ENCODE measurements around the gene ARHGAP24. TPM values are rescaled to one million over a fixed set of nuclear protein-coding genes. Genes with fewer than 3 reads are reported as not detected.

Gene ARHGAP24
- total RNA-seq, 3 donors from 2014 or later, result 5.2 to 11.6 (median 6.7) TPM

GRCh38 chr4:85873566-85873965 is 398.6 kb downstream of the ARHGAP24 start:
- no peak for DNase-seq
- Histone ChIP-seq H3K9me3 (no peaks in the 10 kb centered on the region), H3K36me3 (ENCODE audit: low read depth) (no peaks in the 10 kb centered on the region), H3K4me3 (no peak overlapping the region), H3K4me1 (ENCODE audit: low read depth) (no peaks in the 10 kb centered on the region)
- no peak for ATAC-seq
- intact Hi-C loops (cut with DNase I, micrococcal nuclease), result no loop called here
- TF ChIP-seq CTCF (IDR thresholded peaks at IDR 0.05), result no peak

- no peak for DNase-seq
- Histone ChIP-seq H3K9me3 (no peaks in the 10 kb centered on the region), H3K36me3 (ENCODE audit: low read depth) (no peaks in the 10 kb centered on the region), H3K4me3 (no peak overlapping the region), H3K4me1 (ENCODE audit: low read depth) (no peaks in the 10 kb centered on the region)
- no peak for TF ChIP-seq CTCF (IDR thresholded peaks at IDR 0.05)
- intact Hi-C loops (cut with DNase I, micrococcal nuclease), result no loop called here
- ATAC-seq, result no peak
Measured at GRCh38 chr4:85879518-85879917, 404.6 kb downstream of the ARHGAP24 start.

- Histone ChIP-seq H3K36me3 (ENCODE audit: low read depth) (no peaks in the 10 kb centered on the region), H3K9me3 (no peaks in the 10 kb centered on the region), H3K4me3 (no peak overlapping the region), H3K4me1 (ENCODE audit: low read depth) (no peaks in the 10 kb centered on the region)
- no peak for ATAC-seq
- no peak for DNase-seq
- no peak for TF ChIP-seq CTCF (IDR thresholded peaks at IDR 0.05)
- intact Hi-C loops (cut with DNase I, micrococcal nuclease), result no loop called here
Measured at GRCh38 chr4:85883180-85883579, 408.2 kb downstream of the ARHGAP24 start.

- intact Hi-C loops (cut with DNase I, micrococcal nuclease), result no loop called here
- no peaks in the 10 kb centered on the region for H3K4me1 ChIP-seq (ENCODE audit: low read depth)
- no peak for ATAC-seq
- no peak overlapping the region for H3K4me3 ChIP-seq
- DNase-seq, result no peak
- no peaks in the 10 kb centered on the region for H3K36me3 ChIP-seq (ENCODE audit: low read depth)
- TF ChIP-seq CTCF (IDR thresholded peaks at IDR 0.05), result no peak
- no peaks in the 10 kb centered on the region for H3K9me3 ChIP-seq
Measured at GRCh38 chr4:85884251-85884650, 409.3 kb downstream of the ARHGAP24 start.

GRCh38 chr4:85886665-85887064 is 411.7 kb downstream of the ARHGAP24 start:
- Histone ChIP-seq H3K9me3 (no peaks in the 10 kb centered on the region), H3K4me1 (ENCODE audit: low read depth) (no peaks in the 10 kb centered on the region), H3K4me3 (no peak overlapping the region), H3K36me3 (ENCODE audit: low read depth) (no peaks in the 10 kb centered on the region)
- ATAC-seq (no peak), DNase-seq (no peak)
- no peak for TF ChIP-seq CTCF (IDR thresholded peaks at IDR 0.05)
- intact Hi-C loops (cut with DNase I, micrococcal nuclease), result no loop called here

- no peaks in the 10 kb centered on the region for H3K4me1 ChIP-seq (ENCODE audit: low read depth)
- H3K9me3 ChIP-seq, result no peaks in the 10 kb centered on the region
- no peak overlapping the region for H3K4me3 ChIP-seq
- intact Hi-C loops (cut with DNase I, micrococcal nuclease), result no loop called here
- no peak for TF ChIP-seq CTCF (IDR thresholded peaks at IDR 0.05)
- H3K36me3 ChIP-seq (ENCODE audit: low read depth), result no peaks in the 10 kb centered on the region
- no peak for ATAC-seq
- DNase-seq, result no peak
Measured at GRCh38 chr4:85889314-85889713, 414.4 kb downstream of the ARHGAP24 start.
